Adipose tissue (tissue), 3 donors: ENCODE results near the gene BANF2. TPM values are rescaled to one million over a fixed set of nuclear protein-coding genes. Genes with fewer than 3 reads are reported as not detected.

Source experiments
- H3K27ac ChIP-seq: one replicate; pipeline ENCODE4 v1.5.1; 2013; ENCODE audit warnings: low read depth, low read length
- WGBS, 3 donors: extraction: QIAGEN DNeasy Blood & Tissue Kit; methylation state at CpG; one replicate each; pipeline ENCODE4 v1.1.7; 2013; 5-methylcytosine and 5-hydroxymethylcytosine counted together
- polyA plus RNA-seq, 3 donors: library from polyadenylated mRNA; stranded (reverse); fragments of 200-250 nt; gene quantifications; one replicate each; pipeline ENCODE4 v1.2.3, GENCODE V29; 2013
- donor health status: healthy with polysubstance abuse.
- donor health status: Bipolar disorder and iron deficiency.
- donor health status: healthy.

The BANF2 gene
- polyA plus RNA-seq, 3 donors, result 0.92 TPM; not detected in 2

GRCh38 chr20:17748279-17748678 is 48.5 kb downstream of the BANF2 start:
- H3K27ac ChIP-seq, result no peak overlapping the region
- WGBS, 3 donors, result 85 to 96% (median 96%) methylated on average over 5 of the region's 5 CpGs

GRCh38 chr20:17749626-17749977 is 49.8 kb downstream of the BANF2 start:
- 38 to 65% (median 54%) methylated on average over 5 of the region's 5 CpGs for WGBS, 3 donors
- H3K27ac ChIP-seq, result no peak overlapping the region

GRCh38 chr20:17749978-17750721 is 50.4 kb downstream of the BANF2 start:
- 43 to 60% (median 47%) methylated on average over 15 of the region's 15 CpGs for WGBS, 3 donors
- H3K27ac ChIP-seq, result no peak overlapping the region

GRCh38 chr20:17750722-17751045 is 50.9 kb downstream of the BANF2 start:
- H3K27ac ChIP-seq, result no peak overlapping the region
- 57 to 89% (median 79%) methylated on average over 2 of the region's 2 CpGs for WGBS, 3 donors

GRCh38 chr20:17751640-17752039 is 51.9 kb downstream of the BANF2 start:
- no peak overlapping the region for H3K27ac ChIP-seq
- 91 to 92% (median 92%) methylated on average over 8 of the region's 8 CpGs for WGBS, 3 donors

- H3K27ac ChIP-seq, result no peak overlapping the region
- whole genome bisulfite sequencing, 3 donors, result 50 to 58% (median 57%) methylated on average over 2 of the region's 2 CpGs
These were observed 52.7 kb downstream of the BANF2 start for GRCh38 chr20:17752459-17752858.

- no peak overlapping the region for H3K27ac ChIP-seq
- WGBS, 3 donors, result 88 to 92% (median 90%) methylated on average over 4 of the region's 4 CpGs
These were observed 53.8 kb downstream of the BANF2 start for GRCh38 chr20:17753516-17753915.

GRCh38 chr20:17756529-17756928 is 56.8 kb downstream of the BANF2 start:
- WGBS, 3 donors, result 75 to 78% (median 77%) methylated on average over 6 of the region's 6 CpGs

GRCh38 chr20:17757496-17757895 is 57.7 kb downstream of the BANF2 start:
- WGBS, 3 donors, result 90 to 98% (median 94%) methylated on average over 2 of the region's 2 CpGs

More at GRCh38 chr20:17756529-17756928, 56.8 kb downstream of the BANF2 start:
- no peak overlapping the region for H3K27ac ChIP-seq

GRCh38 chr20:17758010-17758409 is 58.2 kb downstream of the BANF2 start:
- H3K27ac ChIP-seq, result no peak overlapping the region
- WGBS, 3 donors, result 87 to 94% (median 94%) methylated on average over 3 of the region's 3 CpGs

More at GRCh38 chr20:17757496-17757895, 57.7 kb downstream of the BANF2 start:
- no peak overlapping the region for H3K27ac ChIP-seq

- no peak overlapping the region for H3K27ac ChIP-seq
- WGBS, 3 donors, result 92 to 100% (median 100%) methylated on average over 1 of the region's 1 CpG
These were observed 58.7 kb downstream of the BANF2 start for GRCh38 chr20:17758512-17758911.

GRCh38 chr20:17759449-17759848 is 59.7 kb downstream of the BANF2 start:
- no peak overlapping the region for H3K27ac ChIP-seq
- 44 to 76% (median 66%) methylated on average over 1 of the region's 1 CpG for WGBS, 3 donors

- H3K27ac ChIP-seq, result no peak overlapping the region
These were observed 61.8 kb downstream of the BANF2 start for GRCh38 chr20:17761604-17762003.

GRCh38 chr20:17762243-17762872 is 62.6 kb downstream of the BANF2 start:
- WGBS, 3 donors, result 37 to 91% (median 91%) methylated on average over 7 of the region's 7 CpGs
- H3K27ac ChIP-seq, result no peak overlapping the region

More at GRCh38 chr20:17761604-17762003, 61.8 kb downstream of the BANF2 start:
- WGBS, 3 donors, result 87 to 89% (median 89%) methylated on average over 3 of the region's 3 CpGs

GRCh38 chr20:17762873-17763557 is 63.2 kb downstream of the BANF2 start:
- WGBS, 3 donors, result 70 to 84% (median 83%) methylated on average over 5 to 6 of the region's 6 CpGs
- no peak overlapping the region for H3K27ac ChIP-seq

- no peak overlapping the region for H3K27ac ChIP-seq
- 75 to 94% (median 87%) methylated on average over 4 of the region's 4 CpGs for WGBS, 3 donors
These were observed 65.3 kb downstream of the BANF2 start for GRCh38 chr20:17765017-17765416.

- 77 to 85% (median 80%) methylated on average over 7 of the region's 7 CpGs for WGBS, 3 donors
- H3K27ac ChIP-seq, result no peak overlapping the region
These were observed 65.8 kb downstream of the BANF2 start for GRCh38 chr20:17765584-17765983.

GRCh38 chr20:17766226-17766625 is 66.5 kb downstream of the BANF2 start:
- 76 to 84% (median 81%) methylated on average over 3 of the region's 3 CpGs for WGBS, 3 donors
- no peak overlapping the region for H3K27ac ChIP-seq

GRCh38 chr20:17767624-17768023 is 67.9 kb downstream of the BANF2 start:
- H3K27ac ChIP-seq, result no peak overlapping the region
- WGBS, 3 donors, result 73 to 90% (median 79%) methylated on average over 2 of the region's 2 CpGs
